Occipital lobe (tissue), 2 donors: Measurements from ENCODE around the gene SOX8. TPM values are rescaled to one million over a fixed set of nuclear protein-coding genes. Genes with fewer than 3 reads are reported as not detected.
"Not testable (repeated sequence)": the region's sequence is repeated elsewhere in the genome, so short reads cannot be mapped to it uniquely, and the experiment has no call there.

Source experiments
- DNase-seq: peaks from one replicate; lab custom pipeline; 2025; lab: John Stamatoyannopoulos, UW
- total RNA-seq: library from RNA; depleted of rRNA; stranded (reverse); fragments of >200 nt; gene quantifications from one replicate; pipeline ENCODE4 v1.2.3, GENCODE V29; 2014

SOX8 gene
- total RNA-seq = 20.1 TPM

DNA sequence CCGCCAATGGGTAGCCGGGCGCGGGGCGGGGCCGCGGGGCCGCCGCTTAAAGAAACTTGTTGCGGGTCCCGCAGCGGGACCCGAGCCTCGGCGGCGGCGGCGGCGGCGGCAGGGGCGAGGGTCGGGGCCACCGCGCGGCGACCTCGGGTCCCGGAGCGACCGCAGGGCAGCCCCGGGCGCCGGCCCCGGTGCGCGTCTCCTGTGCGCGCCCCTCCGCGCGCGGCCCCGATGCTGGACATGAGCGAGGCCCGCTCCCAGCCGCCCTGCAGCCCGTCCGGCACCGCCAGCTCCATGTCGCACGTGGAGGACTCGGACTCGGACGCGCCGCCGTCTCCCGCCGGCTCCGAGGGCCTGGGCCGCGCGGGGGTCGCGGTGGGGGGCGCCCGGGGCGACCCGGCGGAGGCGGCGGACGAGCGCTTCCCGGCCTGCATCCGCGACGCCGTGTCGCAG is at the start of gene SOX8:
Gene SOX8, plus strand, starts transcription at position 76 of the 450 bp plus-strand sequence. Its CDS starts 153 bp downstream, at position 229.
- no peak for DNase-seq

DNA sequence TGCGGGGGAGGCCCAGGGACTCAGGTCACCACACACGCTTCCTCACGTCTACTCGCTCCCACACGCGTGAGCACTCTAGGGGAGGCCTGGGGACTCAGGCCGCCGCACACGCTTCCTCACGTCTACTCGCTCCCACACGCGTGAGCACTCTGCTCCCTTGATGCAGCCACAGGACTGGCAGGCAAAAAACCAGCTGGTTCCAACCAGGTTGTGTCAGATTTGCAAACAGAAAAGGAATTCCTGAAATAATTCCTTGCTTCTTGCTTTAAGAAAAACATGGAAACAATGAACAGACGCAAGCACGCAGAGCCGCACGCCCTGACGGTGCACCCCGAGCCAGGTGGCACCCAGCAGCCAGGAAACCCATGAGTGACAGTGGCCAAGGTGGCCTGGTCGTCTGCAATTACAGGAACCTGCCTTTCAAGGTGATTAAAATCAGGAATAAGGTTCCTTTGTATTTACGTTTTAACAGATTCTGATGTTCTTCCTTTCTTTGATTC is 48.7 kb upstream of the SOX8 start:
- DNase-seq = no peak

DNA sequence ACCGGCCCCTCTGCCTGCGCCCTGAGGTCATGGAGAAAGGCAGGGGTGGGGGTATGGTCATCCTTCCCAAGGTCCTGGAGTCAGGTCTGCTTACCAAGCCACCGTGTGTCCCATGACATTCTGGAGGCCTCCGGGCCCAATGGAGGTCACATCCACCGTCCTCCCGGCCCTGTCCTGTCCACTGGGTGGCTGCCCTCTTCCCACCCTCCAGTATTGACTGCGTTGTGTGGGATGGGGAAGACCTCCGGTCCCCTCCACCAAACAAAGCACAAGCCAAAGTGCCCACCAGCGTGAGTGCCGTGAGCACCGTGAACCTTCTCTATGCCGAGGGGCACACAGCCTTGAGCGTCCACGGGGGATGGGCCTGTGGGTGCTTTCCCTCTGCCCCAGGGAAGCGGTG is 48.0 kb upstream of the SOX8 start:
- DNase-seq = no peak

- no peak for DNase-seq
These were observed 47.4 kb upstream of the SOX8 start for GRCh38 chr16:934178-934577.

DNA sequence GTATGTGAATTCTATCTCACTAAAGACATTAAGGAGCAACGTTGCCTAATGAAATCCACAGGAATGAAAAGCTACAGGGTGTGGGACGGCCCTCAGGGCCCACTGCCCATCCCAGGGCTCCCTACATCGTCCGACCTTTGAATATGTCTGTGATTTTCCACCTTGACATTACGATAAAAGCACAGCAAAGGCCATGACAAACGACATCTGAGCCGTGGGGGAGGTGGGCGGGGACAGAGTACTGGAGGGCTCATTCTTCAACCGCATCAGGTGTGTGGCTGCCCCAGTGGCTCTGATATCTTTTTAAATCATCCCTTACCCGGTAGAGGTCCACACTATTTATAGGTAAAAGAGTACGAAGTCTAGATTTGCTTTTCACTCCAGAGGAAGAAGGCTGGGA is 45.9 kb upstream of the SOX8 start:
- no peak for DNase-seq

- no peak for DNase-seq
These were observed 44.3 kb upstream of the SOX8 start for GRCh38 chr16:937311-937710.

- no peak for DNase-seq
These were observed 43.8 kb upstream of the SOX8 start for GRCh38 chr16:937723-938122.

- no peak for DNase-seq
These were observed 43.4 kb upstream of the SOX8 start for GRCh38 chr16:938136-938535.

DNA sequence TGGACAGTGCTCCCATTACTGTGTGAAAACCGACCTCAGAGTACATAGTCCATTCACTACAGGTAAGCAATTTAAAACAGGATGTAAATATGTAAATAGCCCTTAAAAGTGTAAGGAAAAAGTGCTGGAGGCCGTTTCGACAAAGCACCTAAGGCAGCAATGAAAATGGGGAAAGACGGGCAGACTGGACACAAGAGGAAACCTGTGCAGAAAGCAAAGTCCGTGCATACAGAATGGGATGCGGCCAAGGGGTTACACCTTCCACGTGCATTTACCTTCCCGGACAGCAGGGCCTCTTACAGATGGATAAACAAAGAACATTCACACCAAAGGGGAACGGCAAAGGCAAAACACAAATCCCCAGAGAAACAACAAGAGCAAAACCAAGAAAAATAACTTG is 42.8 kb upstream of the SOX8 start:
- DNase-seq = no peak

DNA sequence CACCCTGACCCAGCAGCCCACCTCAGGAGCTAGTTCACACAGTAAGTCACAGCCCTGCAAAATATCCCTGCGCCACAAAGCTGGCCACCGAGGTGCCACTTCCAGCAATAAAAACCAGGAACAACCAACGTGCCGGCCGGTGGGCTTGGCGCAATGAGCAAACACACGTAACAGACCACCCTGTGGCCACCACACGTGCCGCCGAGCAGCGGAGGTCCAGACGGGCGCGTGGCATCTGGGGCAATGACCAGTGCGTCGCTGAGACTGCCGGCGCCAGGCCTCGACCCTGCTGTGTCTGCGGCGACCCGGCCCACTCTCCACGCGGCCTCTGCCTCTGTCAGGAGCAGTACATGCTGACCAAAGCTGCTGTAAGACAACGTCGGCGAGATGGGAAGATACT is 42.3 kb upstream of the SOX8 start:
- no peak for DNase-seq

DNA sequence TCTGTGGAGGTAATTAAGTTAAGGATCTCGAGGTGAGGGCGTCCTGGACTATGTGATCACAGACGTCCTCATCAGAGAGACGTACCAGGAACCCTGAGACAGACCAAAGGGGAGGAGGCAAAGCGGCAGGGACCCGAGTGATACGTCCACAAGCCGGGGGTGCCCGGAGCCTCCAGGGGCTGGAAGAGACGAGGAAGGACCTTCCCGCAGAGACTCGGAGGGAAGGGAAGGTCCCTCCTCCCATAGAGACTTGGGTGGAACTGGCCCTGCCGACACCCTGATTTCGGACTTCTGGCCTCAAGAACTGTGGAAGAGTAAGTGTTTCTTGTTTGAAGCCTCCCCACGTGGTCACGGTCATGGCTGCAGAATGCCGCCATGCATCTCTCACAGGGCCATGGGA is 41.6 kb upstream of the SOX8 start:
- no peak for DNase-seq

DNA sequence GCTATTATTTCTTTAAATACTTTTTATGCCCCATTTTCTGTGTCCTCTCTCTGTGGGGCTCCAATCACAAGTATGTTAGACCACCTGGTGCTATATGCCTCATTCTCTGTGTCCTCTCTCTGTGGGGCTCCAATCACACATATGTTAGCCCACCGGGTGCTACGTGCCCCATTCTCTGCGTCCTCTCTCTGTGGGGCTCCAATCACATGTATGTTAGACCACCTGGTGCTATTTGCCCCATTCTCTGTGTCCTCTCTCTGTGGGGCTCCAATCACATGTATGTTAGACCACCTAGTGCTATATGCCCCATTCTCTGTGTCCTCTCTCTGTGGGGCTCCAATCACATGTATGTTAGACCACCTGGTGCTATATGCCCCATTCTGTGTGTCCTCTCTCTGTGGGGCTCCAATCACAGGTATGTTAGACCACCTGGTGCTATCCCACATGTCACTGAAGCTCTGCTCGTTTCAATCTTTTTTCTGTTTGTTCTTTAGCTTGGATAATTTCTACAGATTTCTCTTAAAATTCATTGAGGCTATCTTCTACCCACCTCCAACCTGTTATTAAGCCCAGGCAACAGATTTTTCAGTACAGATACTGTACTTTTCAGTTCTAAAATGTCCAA is 39.0 kb upstream of the SOX8 start:
- no peak for DNase-seq

DNA sequence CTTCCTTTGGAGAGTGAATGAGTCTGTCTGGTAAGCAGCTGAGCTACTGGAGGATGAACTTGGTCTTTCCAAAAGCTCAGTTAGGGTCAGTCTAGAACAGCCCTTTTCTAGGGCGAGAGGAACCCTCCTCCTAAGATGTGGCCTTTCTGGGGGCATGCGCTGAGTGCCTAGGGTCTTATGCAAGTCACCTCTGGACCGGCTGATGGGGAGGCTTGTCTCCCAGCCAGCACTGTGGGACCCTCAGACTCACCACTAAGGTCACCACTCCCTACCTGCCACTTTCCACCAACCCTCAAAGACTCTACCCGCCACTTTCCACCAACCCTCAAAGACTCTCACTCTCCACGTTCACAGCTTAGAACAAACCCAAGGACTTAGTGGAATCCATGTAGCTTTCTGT is 37.6 kb upstream of the SOX8 start:
- no peak for DNase-seq

GRCh38 chr16:945271-946047 is 36.1 kb upstream of the SOX8 start:
- no peak for DNase-seq

DNA sequence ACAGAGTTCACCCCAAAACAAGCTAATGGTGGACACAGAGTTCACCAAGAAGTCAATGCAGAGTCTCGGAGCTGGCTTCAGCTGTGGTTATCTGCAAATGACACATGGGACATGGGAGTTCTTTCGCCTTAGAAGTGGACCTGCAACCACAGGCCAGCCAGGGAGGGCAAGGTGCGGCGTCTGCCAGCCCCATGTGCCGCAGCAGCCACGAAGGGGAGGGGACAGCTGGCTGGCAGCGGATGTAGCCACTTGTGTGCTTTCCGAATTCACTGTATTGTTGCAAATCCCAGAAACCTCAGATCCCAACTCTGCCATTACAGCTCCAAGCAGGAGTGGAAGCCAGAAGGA is 35.5 kb upstream of the SOX8 start:
- no peak for DNase-seq

DNA sequence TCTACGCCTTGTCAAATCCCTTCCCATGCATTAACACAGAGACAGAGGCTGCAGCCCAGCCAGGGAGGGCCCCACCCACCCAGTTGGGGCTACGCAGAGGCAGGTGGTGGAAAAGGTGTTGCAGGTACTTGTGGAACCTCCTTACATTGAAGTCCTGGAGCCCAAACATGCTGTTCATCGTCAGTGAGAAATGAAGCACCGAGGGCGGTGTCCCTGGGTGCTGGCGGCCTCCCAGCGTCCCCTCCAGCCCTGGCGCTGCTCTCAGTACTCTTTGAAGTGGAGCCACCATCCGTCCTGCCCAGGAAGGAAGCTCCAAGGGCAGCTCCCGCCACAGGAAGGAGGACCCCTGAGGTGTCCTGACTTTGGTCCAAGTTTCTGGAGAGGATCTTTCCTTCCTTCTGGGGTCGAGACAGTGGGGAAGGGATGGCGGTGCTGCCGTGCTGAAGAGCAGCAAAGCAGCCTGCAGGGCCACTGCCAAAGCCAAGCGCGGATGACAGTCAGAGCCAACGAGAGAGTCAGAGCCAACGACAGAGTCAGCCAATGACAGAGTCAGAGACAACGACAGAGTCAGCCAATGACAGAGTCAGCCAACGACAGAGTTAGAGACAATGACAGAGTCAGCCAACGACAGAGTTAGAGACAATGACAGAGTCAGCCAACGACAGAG is 34.2 kb upstream of the SOX8 start:
- no peak for DNase-seq

GRCh38 chr16:947922-948303 is 33.7 kb upstream of the SOX8 start:
- DNase-seq = not testable (repeated sequence)

DNA sequence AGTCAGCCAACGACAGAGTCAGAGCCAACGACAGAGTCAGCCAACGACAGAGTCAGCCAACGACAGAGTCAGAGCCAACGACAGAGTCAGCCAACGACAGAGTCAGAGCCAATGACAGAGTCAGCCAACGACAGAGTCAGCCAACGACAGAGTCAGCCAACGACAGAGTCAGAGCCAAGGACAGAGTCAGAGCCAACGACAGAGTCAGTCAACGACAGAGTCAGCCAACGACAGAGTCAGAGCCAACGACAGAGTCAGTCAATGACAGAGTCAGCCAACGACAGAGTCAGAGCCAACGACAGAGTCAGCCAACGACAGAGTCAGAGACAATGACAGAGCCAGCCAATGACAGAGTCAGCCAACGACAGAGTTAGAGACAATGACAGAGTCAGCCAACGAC is 32.8 kb upstream of the SOX8 start:
- not testable (repeated sequence) for DNase-seq

GRCh38 chr16:950733-951573 is 30.6 kb upstream of the SOX8 start:
- DNase-seq = not testable (repeated sequence)

- DNase-seq = no peak
These were observed 29.8 kb upstream of the SOX8 start for GRCh38 chr16:951660-952301.

DNA sequence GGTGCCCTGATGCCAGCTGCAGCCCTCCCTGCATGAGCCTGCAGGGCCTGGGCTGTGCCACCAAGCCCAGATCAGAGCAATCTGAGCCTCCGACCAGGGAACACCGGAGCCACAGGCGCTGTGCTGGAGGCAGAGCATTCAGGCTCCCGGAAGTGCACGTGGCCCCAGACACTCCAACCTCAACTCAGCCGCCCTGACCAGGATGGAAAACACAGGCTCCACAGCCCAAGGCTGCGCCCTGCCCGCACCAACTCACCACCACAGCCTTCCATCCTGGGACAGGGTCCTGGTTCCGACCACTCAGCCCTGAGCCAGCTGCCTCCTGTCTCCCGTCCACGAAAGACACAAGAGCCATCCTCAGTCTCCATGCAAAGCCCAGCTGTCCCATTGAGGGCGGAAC is 29.2 kb upstream of the SOX8 start:
- DNase-seq = no peak
